Amygdala (tissue), 56 donors: ENCODE measurements around the gene JAK1.

Source experiments
- DNase-seq, 56 donors: peaks; one replicate each; lab custom pipeline; 2025; lab: John Stamatoyannopoulos, UW

The JAK1 gene

GRCh38 chr1:64898107-64898861 is 68.1 kb downstream of the JAK1 start:
- DNase-seq: peak in 22 of 56 donors; percentile 3 to 53 (median 12)

DNA sequence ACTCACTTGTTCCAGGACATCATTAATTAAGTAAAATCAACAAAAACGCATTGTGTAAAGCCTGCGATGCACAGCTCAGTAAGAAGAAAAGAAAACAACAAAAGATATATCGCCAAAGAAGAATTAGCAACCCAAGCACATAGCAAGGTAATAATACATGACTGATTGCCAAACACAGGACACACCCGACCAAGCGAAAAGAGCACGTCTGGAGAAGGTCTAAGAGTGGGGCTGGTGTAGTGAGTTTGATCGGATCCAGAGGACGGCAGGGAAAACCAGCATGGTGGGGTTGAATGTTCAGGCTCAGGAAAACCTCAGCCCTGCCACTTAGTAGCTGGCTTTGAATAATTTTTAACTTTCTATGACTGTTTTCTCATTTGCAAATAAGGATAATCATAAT is 69.8 kb downstream of the JAK1 start:
- DNase-seq: no peak

DNA sequence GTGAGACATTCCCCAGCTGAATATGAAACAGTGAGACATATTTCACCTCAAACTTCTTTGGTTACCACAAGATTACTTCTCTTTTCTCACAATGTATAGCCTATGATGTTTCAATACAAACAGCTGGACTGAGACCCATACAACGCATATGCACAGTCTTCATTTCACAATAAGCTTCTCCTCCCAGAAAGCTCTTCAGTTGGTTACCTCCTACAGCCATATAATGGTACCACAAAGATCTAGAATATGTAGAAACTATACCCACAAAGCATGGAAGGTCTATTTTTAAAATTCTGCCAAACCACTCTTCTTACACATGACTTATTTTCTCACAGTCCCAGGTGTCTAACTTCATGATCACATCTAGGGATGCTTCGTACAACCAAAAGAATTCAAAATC is 70.8 kb downstream of the JAK1 start:
- DNase-seq: no peak

- DNase-seq: no peak
These were observed 71.7 kb downstream of the JAK1 start for GRCh38 chr1:64894438-64895196.

DNA sequence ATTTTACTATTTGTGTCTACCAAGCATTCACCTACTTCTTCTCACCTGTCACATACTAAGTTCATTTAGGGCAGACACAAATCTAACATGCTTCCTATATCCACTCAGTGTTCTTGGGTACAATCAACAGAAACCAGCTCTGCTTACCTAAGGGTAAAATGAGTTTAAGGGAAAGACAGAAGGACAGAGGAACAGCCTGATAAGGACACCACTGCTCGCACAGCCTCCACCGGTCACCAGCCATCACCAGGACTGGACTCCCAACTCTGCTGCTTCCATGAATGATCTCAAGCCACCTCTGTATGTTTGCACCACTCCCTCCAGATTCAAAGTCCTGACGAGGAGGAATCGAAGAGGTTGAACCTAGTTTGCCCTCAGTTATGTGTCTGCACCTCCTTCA is 72.4 kb downstream of the JAK1 start:
- DNase-seq: no peak

DNA sequence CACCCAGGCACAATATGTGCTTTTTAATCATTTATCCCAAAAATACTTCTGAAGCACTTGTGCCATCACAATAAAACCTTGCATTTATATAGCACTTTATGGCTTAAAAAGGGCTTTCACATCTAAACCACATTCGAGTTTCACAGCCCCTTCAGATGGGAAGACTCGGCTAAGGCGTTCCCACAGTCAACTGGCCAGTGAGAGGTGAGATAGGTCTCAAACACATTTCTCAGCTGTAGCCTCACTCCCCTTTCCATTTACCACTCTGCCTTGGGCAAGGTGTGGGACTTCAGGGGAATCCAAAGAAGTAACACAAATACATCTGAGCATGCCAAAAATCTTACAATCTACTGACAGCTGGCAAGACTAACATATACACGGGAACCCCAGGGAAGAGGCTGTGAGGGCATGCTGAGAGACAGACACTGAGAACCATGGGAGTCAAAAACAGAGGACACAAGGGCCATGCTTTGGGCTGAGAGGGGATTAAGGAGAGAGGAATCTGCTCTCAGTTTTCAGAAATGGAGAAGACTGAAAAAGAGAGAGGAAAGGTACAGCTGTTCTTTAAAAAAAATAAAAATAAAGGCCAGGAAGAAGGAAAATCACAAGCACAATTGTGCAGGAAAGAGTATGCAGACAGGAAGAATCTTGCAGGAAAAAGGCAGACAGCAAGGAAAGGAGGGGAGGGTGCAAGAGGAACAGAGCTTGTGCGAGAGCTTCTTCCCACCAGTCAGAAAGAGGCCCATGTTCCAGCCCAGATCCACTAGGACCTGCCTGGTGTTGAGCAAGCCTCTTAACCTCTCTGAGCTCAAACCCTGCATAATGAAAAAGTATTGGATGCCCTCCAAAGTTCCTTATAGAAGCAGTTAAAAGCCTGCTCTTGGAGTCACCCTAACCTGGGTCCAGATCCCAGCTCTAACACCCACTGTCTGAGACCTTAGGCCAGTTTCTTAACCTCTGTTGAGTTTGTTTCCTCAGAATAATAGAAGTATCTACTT is 73.5 kb downstream of the JAK1 start:
- no peak for DNase-seq

DNA sequence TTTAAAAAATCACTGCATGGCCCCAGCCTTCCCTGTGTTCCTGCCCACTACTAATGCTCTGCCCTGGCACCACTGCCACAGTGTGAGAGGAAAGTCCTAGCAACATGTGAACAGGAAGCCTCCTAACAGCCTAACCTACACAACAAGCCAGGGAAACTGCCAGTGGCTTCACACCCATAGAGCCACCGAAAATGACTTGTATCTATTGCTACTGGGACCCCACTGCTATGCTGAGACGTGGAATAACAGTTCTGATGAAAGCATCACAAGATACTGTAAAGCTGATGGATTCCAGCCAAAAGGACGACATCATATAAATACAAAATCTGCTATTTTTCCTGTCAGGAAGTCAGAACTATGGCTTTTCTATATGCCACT is 74.9 kb downstream of the JAK1 start:
- DNase-seq: no peak

DNA sequence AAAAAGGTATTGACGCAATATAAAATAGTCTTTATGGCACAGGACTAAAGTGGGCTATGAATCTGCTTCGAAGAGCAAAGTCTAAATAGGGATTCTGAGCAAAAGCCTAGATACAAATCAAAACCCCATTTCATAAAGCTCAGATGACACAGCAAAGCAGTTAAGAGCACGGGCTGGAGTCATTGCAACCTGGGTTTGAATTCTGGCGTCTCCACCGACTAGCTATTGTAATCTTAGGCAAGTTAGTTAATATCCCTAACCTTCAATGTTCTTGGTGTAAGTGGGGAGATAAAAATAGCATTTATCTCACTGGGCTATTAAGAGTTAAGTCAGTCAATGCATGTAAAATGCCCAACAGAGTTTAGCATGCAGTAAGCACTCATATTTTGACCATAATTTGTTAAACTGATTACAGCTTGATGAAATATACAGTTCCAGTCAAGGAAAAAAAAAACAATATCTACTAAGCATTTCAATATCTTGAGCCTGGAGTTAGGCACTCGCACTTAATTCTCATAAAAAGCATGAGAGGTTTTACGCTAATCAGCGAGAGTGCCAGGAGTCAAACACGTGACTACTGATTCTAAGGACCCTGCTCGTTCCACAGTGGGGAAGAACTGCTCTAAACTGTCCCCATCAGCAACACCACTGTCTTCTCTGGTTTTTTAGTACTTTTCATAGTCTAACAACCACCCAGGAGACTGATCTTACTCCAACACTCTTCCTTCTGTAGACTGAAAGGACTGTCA is 75.5 kb downstream of the JAK1 start:
- no peak for DNase-seq

DNA sequence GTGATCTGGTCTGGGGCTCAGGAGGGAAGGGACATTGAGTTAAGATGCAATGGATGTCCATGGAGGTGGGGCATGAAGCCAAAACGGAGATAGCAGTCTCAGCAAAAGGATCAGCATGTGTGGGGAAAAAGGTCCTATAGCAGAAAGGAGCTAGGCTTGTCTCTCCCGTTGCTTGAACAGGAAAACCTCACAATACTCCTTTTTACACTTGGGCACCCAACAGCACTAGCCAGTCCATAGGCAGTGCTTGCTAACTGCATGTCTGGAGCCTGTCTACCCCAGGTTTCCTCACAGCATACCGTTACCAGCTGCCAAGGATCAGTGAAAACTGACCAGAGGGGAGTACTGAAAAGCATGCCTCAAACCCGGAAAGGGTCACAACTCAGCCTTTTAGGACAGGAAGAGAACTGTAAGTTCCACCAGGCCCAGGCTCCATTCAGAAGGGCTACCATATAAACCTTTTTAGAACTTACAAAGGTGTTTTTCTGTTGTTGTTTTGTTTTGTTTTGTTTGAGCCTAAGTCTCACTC is 78.6 kb downstream of the JAK1 start:
- DNase-seq: no peak

DNA sequence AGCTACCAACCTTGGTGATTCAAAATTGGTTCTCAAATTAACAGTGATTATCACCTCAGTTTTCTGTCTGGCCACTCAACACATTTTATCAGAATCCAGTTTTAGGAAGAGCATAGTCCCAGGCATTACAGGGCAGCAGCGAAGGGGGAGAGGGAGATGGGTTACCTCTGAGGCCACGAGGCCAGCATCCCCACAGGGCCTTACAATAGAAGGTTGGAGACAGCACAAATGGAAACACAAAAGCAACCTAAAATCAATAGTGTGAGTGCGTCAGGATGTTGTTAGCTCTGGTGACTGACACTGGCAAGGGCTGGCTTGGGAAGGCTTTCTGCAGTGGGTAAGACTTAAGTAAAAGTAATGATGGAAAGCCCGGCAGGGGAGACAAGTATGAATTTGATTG is 79.5 kb downstream of the JAK1 start:
- DNase-seq: no peak

GRCh38 chr1:64885648-64886047 is 80.7 kb downstream of the JAK1 start:
- no peak for DNase-seq

GRCh38 chr1:64884261-64885040 is 81.9 kb downstream of the JAK1 start:
- DNase-seq: no peak

- DNase-seq: no peak
These were observed 83.6 kb downstream of the JAK1 start for GRCh38 chr1:64882574-64883255.

GRCh38 chr1:64881281-64881680 is 85.1 kb downstream of the JAK1 start:
- DNase-seq: no peak

DNA sequence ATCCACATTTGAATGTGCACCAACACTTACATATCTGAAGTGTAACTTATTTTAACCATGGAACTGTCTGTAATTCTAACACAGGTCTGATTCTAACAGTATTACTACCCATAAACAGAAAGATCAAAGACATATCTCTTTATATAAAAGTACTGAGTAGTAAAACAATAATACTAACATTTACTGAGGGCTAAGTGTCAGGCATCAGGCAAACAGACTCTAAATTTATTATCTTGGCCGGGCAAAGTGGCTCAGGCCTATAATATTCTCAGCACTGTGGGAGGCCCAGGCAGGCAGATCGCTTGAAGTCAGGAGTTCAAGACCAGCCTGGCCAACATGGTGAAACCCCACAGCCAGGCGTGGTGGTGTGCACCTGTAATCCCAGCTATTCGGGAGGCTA is 85.9 kb downstream of the JAK1 start:
- DNase-seq: no peak

GRCh38 chr1:64878931-64879611 is 87.3 kb downstream of the JAK1 start:
- no peak for DNase-seq

GRCh38 chr1:64878090-64878489 is 88.3 kb downstream of the JAK1 start:
- DNase-seq: no peak

GRCh38 chr1:64877598-64877997 is 88.8 kb downstream of the JAK1 start:
- DNase-seq: no peak
